Tibial nerve (tissue), 4 donors: ENCODE measurements around the gene SLC1A6.

Source experiments
- CTCF ChIP-seq, 5 experiments: fragments of 200-600 bp in 3 of 5; fragments of 450-650 bp in 2 of 5; sonication (generic) in 3 of 5; IDR thresholded peaks; one replicate each; pipeline ENCODE4 v1.5.1; 2016 to 2019; ENCODE audit warnings: antibody characterized with exemption in 5 of 5, mild to moderate bottlenecking in 3 of 5, moderate library complexity in 2 of 5
- EP300 ChIP-seq, 2 donors: sonication (generic); formaldehyde crosslinking; IDR thresholded peaks; one replicate each; pipeline ENCODE4 v1.6.1; 2017; ENCODE audit warnings: antibody characterized with exemption in 2 of 2, mild to moderate bottlenecking in 1 of 2
- POLR2A ChIP-seq, 2 donors: fragments of 450-650 bp; IDR thresholded peaks; one replicate each; pipeline ENCODE4 v1.6.1; 2017; ENCODE audit warnings: antibody characterized with exemption in 2 of 2, mild to moderate bottlenecking in 2 of 2, moderate library complexity in 2 of 2

- no peak for TF ChIP-seq EP300 (IDR thresholded peaks at IDR 0.05)
- no peak for TF ChIP-seq CTCF (IDR thresholded peaks at IDR 0.05)
- TF ChIP-seq POLR2A (IDR thresholded peaks at IDR 0.05) = no peak
Measured at GRCh38 chr19:14974488-14974887, 5.2 kb downstream of the SLC1A6 start.
